Motor neuron (in vitro differentiated cells): ENCODE results near the gene PRAMEF4. TPM values are rescaled to one million over a fixed set of nuclear protein-coding genes. Genes with fewer than 3 reads are reported as not detected.
"Not testable (repeated sequence)": the region's sequence is repeated elsewhere in the genome, so short reads cannot be mapped to it uniquely, and the experiment has no call there.

Experiments
- ATAC-seq, 8 experiments: fragments of 200-7000 bp; cut with Tn5 transposase; replicated peaks in 6 of 8; 2 replicates each; pipeline ENCODE4 v1.8.0; 2021; ENCODE audit warnings: mild to moderate bottlenecking in 8 of 8, moderate library complexity in 8 of 8
- H3K27ac ChIP-seq, 2 donors: fragments of 250-450 bp; sonication (Bioruptor Pico); 2 replicates each; pipeline ENCODE4 v1.9.0; 2021; ENCODE audit warnings: antibody characterized with exemption in 2 of 2, mild to moderate bottlenecking in 2 of 2, moderate library complexity in 1 of 2
- H3K4me1 ChIP-seq, 2 donors: fragments of 250-450 bp; sonication (Bioruptor Pico); replicated peaks in 1 of 2; 2 replicates each; pipeline ENCODE4 v1.6.1; 2021; ENCODE audit warnings: antibody characterized with exemption in 2 of 2, mild to moderate bottlenecking in 2 of 2, moderate library complexity in 1 of 2
- H3K4me3 ChIP-seq, 5 donors: fragments of 250-450 bp; sonication (Bioruptor Pico); 2 replicates each; pipeline ENCODE4 v1.9.0; 2021; ENCODE audit warnings: antibody characterized with exemption in 5 of 5, mild to moderate bottlenecking in 5 of 5, moderate library complexity in 4 of 5
- WGBS, 10 experiments: fragments of 450-650 bp; shearing (Covaris generic); methylation state at CpG; one replicate each; pipeline ENCODE4 v1.0.0; 2022; 5-methylcytosine and 5-hydroxymethylcytosine counted together
- in situ Hi-C, 9 experiments: fragments of 400-800 bp; cut with MboI; loops; one replicate each; pipeline ENCODE4 v1.15.0; 2021; ENCODE audit warnings: low sequenced_read_pairs in 9 of 9, low pct_unique_long_range_greater_than_20kb in 2 of 9; ENCODE audit not compliant: unreplicated experiment in 9 of 9
- total RNA-seq, 8 experiments: library from RNA; unstranded; fragments of 300-600 nt; gene quantifications; 2 replicates each; pipeline versions ENCODE4 v1.2.3 to v1.2.4, GENCODE V29; 2022

Gene PRAMEF4
- total RNA-seq = under 1 TPM in 1 of 8 experiments, not detected in 7; 0.33 TPM

GRCh38 chr1:12886101-12886500, at the start of gene PRAMEF4:
Gene PRAMEF4 (minus strand): TSS chr1:12886201. CDS start chr1:12883394, 2,807 bp downstream.
- H3K4me1 ChIP-seq, H3K27ac ChIP-seq, H3K4me3 ChIP-seq, in situ Hi-C loops, ATAC-seq: not testable (repeated sequence)
- no CpG with 5 or more reads among the region's 3 CpGs for WGBS, 10 experiments

- H3K27ac ChIP-seq, in situ Hi-C loops, H3K4me1 ChIP-seq, H3K4me3 ChIP-seq: not testable (repeated sequence)
- no CpG with 5 or more reads among the region's 5 CpGs for WGBS, 10 experiments
- peak in 1 of 8 experiments; percentile 50 for ATAC-seq
Measured at GRCh38 chr1:12924368-12924767, 38.4 kb upstream of the PRAMEF4 start.

GRCh38 chr1:12921749-12922148, 35.7 kb upstream of the PRAMEF4 start:
- H3K4me3 ChIP-seq, H3K4me1 ChIP-seq, H3K27ac ChIP-seq, in situ Hi-C loops: not testable (repeated sequence)
- peak in 3 of 8 experiments; percentile 67 to 81 (median 80) for ATAC-seq
- WGBS, 10 experiments = 0% methylated on average over 1 of the region's 2 CpGs; no CpG with 5 or more reads in 9 of the 10 experiments

- ATAC-seq, H3K4me1 ChIP-seq, H3K27ac ChIP-seq, in situ Hi-C loops, H3K4me3 ChIP-seq: not testable (repeated sequence)
- WGBS, 10 experiments = no CpG with 5 or more reads among the region's 1 CpG
Measured at GRCh38 chr1:12916310-12916709, 30.3 kb upstream of the PRAMEF4 start, which contains the start of gene PRAMEF7. Gene PRAMEF7 (plus strand): TSS chr1:12916610. CDS start chr1:12917693, 1,083 bp downstream.

- no CpG with 5 or more reads among the region's 5 CpGs for WGBS, 10 experiments
- ATAC-seq, H3K4me1 ChIP-seq, H3K4me3 ChIP-seq, H3K27ac ChIP-seq, in situ Hi-C loops: not testable (repeated sequence)
Measured at GRCh38 chr1:12903793-12904572, 18.0 kb upstream of the PRAMEF4 start.

GRCh38 chr1:12899186-12899585, 13.2 kb upstream of the PRAMEF4 start:
- H3K4me1 ChIP-seq, H3K27ac ChIP-seq, ATAC-seq, in situ Hi-C loops, H3K4me3 ChIP-seq: not testable (repeated sequence)

GRCh38 chr1:12898170-12898569, 12.2 kb upstream of the PRAMEF4 start, which contains the start of gene PRAMEF10:
Gene PRAMEF10 (minus strand): TSS chr1:12898270. CDS start chr1:12895847, 2,423 bp downstream.
- H3K4me3 ChIP-seq, H3K27ac ChIP-seq, in situ Hi-C loops, H3K4me1 ChIP-seq, ATAC-seq: not testable (repeated sequence)
- no CpG with 5 or more reads among the region's 1 CpG for WGBS, 10 experiments

- ATAC-seq, H3K27ac ChIP-seq, H3K4me3 ChIP-seq, H3K4me1 ChIP-seq, in situ Hi-C loops: not testable (repeated sequence)
- WGBS, 10 experiments = no CpG with 5 or more reads among the region's 4 CpGs
Measured at GRCh38 chr1:12878453-12878852, 7.5 kb downstream of the PRAMEF4 start.

- H3K27ac ChIP-seq, in situ Hi-C loops, H3K4me3 ChIP-seq, H3K4me1 ChIP-seq, ATAC-seq: not testable (repeated sequence)
- WGBS, 10 experiments = 13 to 40% methylated on average over 1 of the region's 7 CpGs; no CpG with 5 or more reads in 8 of the 10 experiments
Measured at GRCh38 chr1:12863131-12863880, 22.7 kb downstream of the PRAMEF4 start.

- ATAC-seq, H3K4me3 ChIP-seq, H3K27ac ChIP-seq, in situ Hi-C loops, H3K4me1 ChIP-seq: not testable (repeated sequence)
- WGBS, 10 experiments = no CpG with 5 or more reads among the region's 2 CpGs
Measured at GRCh38 chr1:12856786-12857185, 29.2 kb downstream of the PRAMEF4 start, which contains the start of gene PRAMEF2. Gene PRAMEF2 (plus strand): TSS chr1:12857086. CDS start chr1:12859010, 1,924 bp downstream.

- 6 to 29% (median 17%) methylated on average over 1 to 4 of the region's 4 CpGs; no CpG with 5 or more reads in 4 of the 10 experiments for WGBS, 10 experiments
Measured at GRCh38 chr1:12851779-12852178, 34.2 kb downstream of the PRAMEF4 start.

GRCh38 chr1:12848620-12849019, 37.4 kb downstream of the PRAMEF4 start, which contains the start of gene HNRNPCL1:
Gene HNRNPCL1 (minus strand): TSS chr1:12848720. CDS start chr1:12848289, 431 bp downstream.
- 30 to 87% (median 55%) methylated on average over 1 to 6 of the region's 7 CpGs; no CpG with 5 or more reads in 2 of the 10 experiments for WGBS, 10 experiments

More at GRCh38 chr1:12851779-12852178, 34.2 kb downstream of the PRAMEF4 start:
- Histone ChIP-seq H3K4me3 (no peak overlapping the region), H3K27ac (no peak overlapping the region), H3K4me1 (no peaks in the 10 kb centered on the region)
- ATAC-seq = peak in 3 of 8 experiments; percentile 33 to 93 (median 45)
- in situ Hi-C loops = no loop called here

GRCh38 chr1:12833251-12833650, 52.8 kb downstream of the PRAMEF4 start:
- H3K4me3 ChIP-seq, H3K4me1 ChIP-seq, in situ Hi-C loops, H3K27ac ChIP-seq, ATAC-seq: not testable (repeated sequence)
- 11 to 80% (median 24%) methylated on average over 1 to 2 of the region's 2 CpGs; no CpG with 5 or more reads in 6 of the 10 experiments for WGBS, 10 experiments

More at GRCh38 chr1:12848620-12849019, 37.4 kb downstream of the PRAMEF4 start, which contains the start of gene HNRNPCL1:
- H3K4me1 ChIP-seq, H3K27ac ChIP-seq, H3K4me3 ChIP-seq, in situ Hi-C loops, ATAC-seq: not testable (repeated sequence)
